NT2/D1 (cell line): Measurements from ENCODE around the gene ABCC3.

Experiments used
- DNase-seq: peaks from one replicate; pipeline ENCODE4 v3.0.0-alpha.2; 2011; ENCODE audit warnings: low read depth, low spot score
- H3K27me3 ChIP-seq: 2 replicates; pipeline ENCODE4 v1.6.0; 2011; ENCODE audit warnings: mild to moderate bottlenecking; ENCODE audit not compliant: insufficient read length, insufficient read depth
- H3K36me3 ChIP-seq: 2 replicates; pipeline ENCODE4 v1.6.1; 2011; ENCODE audit warnings: mild to moderate bottlenecking, low read length, mixed read lengths; ENCODE audit not compliant: insufficient read depth, insufficient read length
- H3K4me1 ChIP-seq: 2 replicates; pipeline ENCODE4 v1.5.1; 2011; ENCODE audit not compliant: insufficient read depth, insufficient read length
- H3K4me3 ChIP-seq: 2 replicates; pipeline ENCODE4 v1.5.1; 2011; ENCODE audit warnings: low read depth; ENCODE audit not compliant: insufficient read length
- H3K9ac ChIP-seq: 2 replicates; pipeline ENCODE4 v1.6.0; 2011; ENCODE audit warnings: low read depth; ENCODE audit not compliant: insufficient read length
- H3K9me3 ChIP-seq: 2 replicates; pipeline ENCODE4 v1.5.1; 2011; ENCODE audit warnings: mild to moderate bottlenecking, low read length; ENCODE audit not compliant: insufficient read depth
- SUZ12 ChIP-seq: IDR thresholded peaks from 2 replicates; pipeline ENCODE4 v1.6.1; 2011; ENCODE audit not compliant: insufficient read length, insufficient read depth; ENCODE audit errors: extremely low read depth
- YY1 ChIP-seq: IDR thresholded peaks from 2 replicates; pipeline ENCODE4 v1.6.1; 2011; ENCODE audit not compliant: insufficient read length, insufficient read depth
- ZNF274 ChIP-seq: IDR thresholded peaks from 2 replicates; pipeline ENCODE4 v1.6.1; 2011; ENCODE audit warnings: mild to moderate bottlenecking, low read depth, low read length

Gene ABCC3

GRCh38 chr17:50607522-50608175, 27.0 kb upstream of the ABCC3 start:
- TF ChIP-seq YY1 (no peak), ZNF274 (no peak), SUZ12 (no peak)
- DNase-seq: no peak
- Histone ChIP-seq H3K27me3 (no peaks in the 10 kb centered on the region), H3K36me3 (no peaks in the 10 kb centered on the region), H3K9ac (no peak overlapping the region), H3K9me3 (no peaks in the 10 kb centered on the region), H3K4me1 (peaks cover 33% of the 10 kb centered on the region), H3K4me3 (no peak overlapping the region)

- TF ChIP-seq ZNF274 (no peak), YY1 (no peak), SUZ12 (no peak)
- no peaks in the 10 kb centered on the region for H3K9me3 ChIP-seq
- no peak overlapping the region for H3K4me3 ChIP-seq
- no peak for DNase-seq
- no peaks in the 10 kb centered on the region for H3K36me3 ChIP-seq
- H3K9ac ChIP-seq: no peak overlapping the region
- peaks cover 32% of the 10 kb centered on the region for H3K4me1 ChIP-seq
- no peaks in the 10 kb centered on the region for H3K27me3 ChIP-seq
Observed at GRCh38 chr17:50608700-50609379, 25.8 kb upstream of the ABCC3 start.

DNA sequence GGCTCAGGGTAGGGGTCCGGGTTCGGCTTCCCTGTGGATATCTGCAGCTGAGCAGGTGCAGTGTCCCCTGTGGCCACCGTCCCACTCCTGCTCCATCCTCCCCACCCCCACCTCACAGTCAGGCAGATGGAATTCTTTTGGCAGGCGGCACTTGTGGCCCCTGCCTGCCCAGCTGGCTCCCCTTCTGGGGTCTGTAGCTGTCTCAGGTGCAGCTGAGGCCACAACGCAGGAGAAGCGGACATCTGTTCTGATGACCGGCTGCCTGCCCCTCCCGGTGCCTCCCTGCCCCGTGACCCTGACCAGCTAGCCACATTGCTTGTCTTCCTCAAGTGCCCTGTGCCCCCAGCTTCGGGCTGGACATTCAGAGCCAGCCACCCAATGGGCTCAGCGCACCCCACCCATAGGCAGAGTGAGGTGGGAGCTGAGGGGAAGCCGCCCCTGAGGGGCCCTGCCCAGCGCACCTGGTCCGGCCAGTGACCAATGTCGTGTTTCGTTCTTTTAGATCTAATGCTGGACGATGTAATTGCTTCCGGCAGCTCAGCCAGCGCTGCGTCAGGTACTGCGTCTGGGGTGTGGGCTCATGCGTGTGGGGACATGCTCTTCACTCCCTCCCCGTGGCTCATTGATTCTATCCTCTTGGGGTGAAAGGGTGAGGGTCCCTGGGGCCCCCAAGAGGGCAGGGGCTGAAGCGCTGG, 25.2 kb upstream of the ABCC3 start:
- no peak overlapping the region for H3K9ac ChIP-seq
- H3K36me3 ChIP-seq: no peaks in the 10 kb centered on the region
- H3K4me1 ChIP-seq: peaks cover 28% of the 10 kb centered on the region
- DNase-seq: no peak
- H3K4me3 ChIP-seq: no peak overlapping the region
- H3K9me3 ChIP-seq: no peaks in the 10 kb centered on the region
- no peak for TF ChIP-seq SUZ12
- no peak for TF ChIP-seq ZNF274
- TF ChIP-seq YY1: no peak
- no peaks in the 10 kb centered on the region for H3K27me3 ChIP-seq

GRCh38 chr17:50611634-50612033, 23.0 kb upstream of the ABCC3 start:
- no peak overlapping the region for H3K9ac ChIP-seq
- H3K36me3 ChIP-seq: no peaks in the 10 kb centered on the region
- TF ChIP-seq YY1 (no peak), ZNF274 (no peak), SUZ12 (no peak)
- no peak for DNase-seq
- no peaks in the 10 kb centered on the region for H3K9me3 ChIP-seq
- peaks cover 20% of the 10 kb centered on the region for H3K4me1 ChIP-seq
- no peaks in the 10 kb centered on the region for H3K27me3 ChIP-seq
- H3K4me3 ChIP-seq: no peak overlapping the region

DNA sequence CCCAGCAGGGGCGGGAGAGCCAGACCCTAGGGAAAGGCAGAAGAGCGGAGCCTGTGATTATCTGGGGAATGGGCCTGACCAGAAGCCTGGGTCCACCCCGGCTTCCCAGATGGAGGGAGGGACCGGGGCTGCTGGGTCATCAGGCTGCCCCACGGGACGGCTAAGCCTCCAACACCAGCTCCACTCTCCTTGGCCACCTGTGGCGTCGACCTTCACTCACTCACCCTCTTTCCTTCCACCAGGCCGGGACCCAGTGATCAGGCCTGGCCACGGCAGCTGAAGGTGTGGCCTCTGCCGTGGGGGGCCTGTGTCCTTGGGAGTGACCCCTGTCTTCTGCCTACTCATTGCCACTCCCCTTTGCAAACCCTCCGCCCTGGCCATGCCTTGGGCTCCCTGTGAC, 22.4 kb upstream of the ABCC3 start:
- Histone ChIP-seq H3K4me3 (no peak overlapping the region), H3K9me3 (no peaks in the 10 kb centered on the region), H3K4me1 (peaks cover 20% of the 10 kb centered on the region), H3K27me3 (no peaks in the 10 kb centered on the region), H3K36me3 (no peaks in the 10 kb centered on the region), H3K9ac (no peak overlapping the region)
- DNase-seq: no peak
- TF ChIP-seq YY1: no peak
- no peak for TF ChIP-seq SUZ12
- no peak for TF ChIP-seq ZNF274

- Histone ChIP-seq H3K4me1 (peaks cover 18% of the 10 kb centered on the region), H3K27me3 (no peaks in the 10 kb centered on the region), H3K4me3 (no peak overlapping the region), H3K9ac (peak overlapping the region; percentile 3), H3K9me3 (no peaks in the 10 kb centered on the region), H3K36me3 (no peaks in the 10 kb centered on the region)
- TF ChIP-seq YY1: no peak
- no peak for TF ChIP-seq SUZ12
- TF ChIP-seq ZNF274: no peak
- DNase-seq: no peak
Observed at GRCh38 chr17:50613007-50613992, 21.4 kb upstream of the ABCC3 start.
